ENCODE data around the gene OSBPL10.
"Not testable (repeated sequence)": the region's sequence is repeated elsewhere in the genome, so short reads cannot be mapped to it uniquely, and the experiment has no call there.

The OSBPL10 gene

DNA sequence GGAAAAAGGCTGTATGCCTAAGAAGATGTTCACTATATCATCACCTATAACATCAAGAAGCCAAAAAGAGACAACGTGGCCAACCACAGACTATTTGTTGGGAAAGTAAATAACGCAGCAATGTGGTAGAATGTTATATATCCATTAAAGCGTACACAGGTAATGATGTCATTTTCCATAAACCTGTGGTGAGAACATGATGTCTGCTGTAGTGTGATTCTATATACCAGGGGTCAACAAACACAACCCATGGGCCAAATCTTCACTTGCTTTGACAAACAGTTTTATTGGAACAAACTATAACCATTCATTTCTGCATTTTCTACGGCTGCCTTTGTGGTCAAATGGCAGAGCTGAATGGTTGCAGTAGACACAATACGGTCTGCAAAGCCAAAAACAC is 287.7 kb downstream of the OSBPL10 start:
- DNase-seq, result no peak

DNA sequence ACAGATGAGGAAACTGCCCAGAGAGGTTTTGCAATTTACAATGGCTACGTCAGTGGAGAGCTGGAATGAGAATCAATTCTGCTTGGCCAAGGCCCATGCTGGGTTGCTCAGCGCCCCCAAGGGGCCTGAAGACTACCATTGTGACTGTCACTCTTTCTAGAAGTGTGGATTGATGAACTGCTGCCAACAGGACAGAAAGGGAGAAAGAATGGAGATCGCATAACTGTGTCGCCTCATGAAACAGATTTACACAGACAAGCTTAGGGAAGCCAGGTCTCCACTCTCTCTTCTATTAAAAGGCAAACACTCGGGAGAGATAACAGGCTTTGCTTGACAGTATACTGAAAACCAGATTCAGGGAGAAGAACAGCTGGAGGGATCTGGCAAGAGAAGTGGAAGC is 288.3 kb downstream of the OSBPL10 start:
- no peak for DNase-seq

DNA sequence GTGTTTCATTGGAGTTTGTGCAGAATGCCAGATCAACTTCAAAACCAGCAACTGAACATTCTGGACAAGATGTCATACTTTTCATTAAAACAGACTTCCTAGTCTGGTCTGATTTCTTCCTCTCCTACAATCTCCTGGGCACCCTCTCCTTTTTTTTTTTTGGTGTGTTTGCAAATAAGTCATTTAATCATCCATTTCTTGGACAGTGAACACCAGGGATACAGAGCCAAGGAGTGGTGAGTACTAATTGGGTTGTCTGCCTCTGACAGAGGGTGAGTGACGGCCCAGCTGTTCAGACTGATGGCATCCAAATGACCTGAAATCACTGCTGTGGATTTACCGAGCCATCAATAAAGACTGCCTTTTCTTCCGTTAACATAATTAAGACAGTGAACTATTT is 290.3 kb downstream of the OSBPL10 start:
- DNase-seq, result no peak

DNA sequence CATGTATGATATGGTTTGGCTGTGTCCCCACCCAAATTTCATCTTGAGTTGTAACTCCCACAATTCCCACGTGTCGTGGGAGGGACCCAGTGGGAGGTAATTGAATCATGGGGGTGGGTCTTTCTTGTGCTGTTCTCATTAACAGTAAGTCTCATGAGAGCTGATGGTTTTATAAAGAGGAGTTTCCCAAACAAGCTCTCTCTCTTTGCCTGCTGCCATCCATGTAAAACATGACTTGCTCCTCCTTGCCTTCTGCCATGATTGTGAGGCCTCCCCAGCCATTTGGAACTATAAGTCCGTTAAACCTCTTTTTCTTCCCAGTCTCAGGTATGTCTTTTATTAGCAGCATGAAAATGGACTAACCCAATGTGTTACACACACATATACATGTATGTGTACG is 291.5 kb downstream of the OSBPL10 start:
- not testable (repeated sequence) for DNase-seq

DNA sequence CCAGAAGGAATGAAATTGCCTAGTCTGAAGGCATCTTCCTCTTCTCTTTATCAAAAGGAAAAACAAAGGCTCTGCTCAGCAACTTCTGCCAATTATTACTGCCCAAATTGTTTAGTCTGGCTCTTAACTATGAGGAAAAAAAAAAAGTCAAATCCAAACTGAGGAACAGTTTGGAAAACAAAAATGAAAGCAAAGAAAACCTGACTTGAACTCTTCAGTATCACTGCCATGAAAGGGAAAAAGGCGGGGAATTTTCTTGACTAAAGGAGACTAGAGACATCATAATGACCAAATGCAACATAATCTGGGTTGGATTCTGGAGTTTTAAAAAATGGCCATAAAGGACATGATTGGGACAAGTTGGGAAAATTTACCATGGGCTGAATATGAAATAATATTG is 292.1 kb downstream of the OSBPL10 start:
- no peak for DNase-seq

DNA sequence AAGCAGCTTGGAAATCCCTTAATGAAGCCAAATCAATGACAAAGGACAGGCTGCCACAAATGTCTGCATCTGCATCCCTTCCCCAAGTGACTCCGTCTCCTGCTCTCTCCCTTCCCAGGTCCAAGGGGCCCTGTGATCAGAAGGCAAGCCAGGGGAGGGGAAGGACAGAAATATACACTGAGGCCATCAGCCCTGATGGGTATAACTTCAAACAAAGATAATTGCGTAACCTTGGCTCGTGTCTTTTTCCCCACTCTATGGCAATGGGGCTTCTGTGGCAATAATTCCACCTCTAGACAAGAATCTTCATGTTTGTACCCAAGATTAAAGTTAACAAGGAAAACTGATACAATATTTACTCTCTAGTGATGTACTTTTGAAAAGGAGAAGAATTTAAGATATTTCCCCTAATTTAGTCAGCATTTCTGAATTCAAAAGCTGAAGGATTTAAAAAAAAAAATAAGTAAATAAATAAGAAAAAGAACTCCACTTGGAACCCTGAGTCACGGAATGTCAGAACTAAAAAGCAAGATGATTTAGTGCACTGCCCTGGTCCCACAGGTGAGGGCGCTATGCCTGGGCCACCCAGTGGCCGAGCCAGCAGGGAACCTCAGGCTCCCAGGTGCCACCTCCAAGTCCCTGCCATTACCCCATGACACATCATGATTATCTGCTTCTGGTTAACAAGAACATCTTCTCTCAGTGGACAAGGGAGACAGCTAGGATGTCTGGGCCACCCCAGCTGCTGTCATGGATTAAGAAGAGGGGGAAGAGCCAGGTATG is 293.9 kb downstream of the OSBPL10 start:
- DNase-seq, result no peak

DNA sequence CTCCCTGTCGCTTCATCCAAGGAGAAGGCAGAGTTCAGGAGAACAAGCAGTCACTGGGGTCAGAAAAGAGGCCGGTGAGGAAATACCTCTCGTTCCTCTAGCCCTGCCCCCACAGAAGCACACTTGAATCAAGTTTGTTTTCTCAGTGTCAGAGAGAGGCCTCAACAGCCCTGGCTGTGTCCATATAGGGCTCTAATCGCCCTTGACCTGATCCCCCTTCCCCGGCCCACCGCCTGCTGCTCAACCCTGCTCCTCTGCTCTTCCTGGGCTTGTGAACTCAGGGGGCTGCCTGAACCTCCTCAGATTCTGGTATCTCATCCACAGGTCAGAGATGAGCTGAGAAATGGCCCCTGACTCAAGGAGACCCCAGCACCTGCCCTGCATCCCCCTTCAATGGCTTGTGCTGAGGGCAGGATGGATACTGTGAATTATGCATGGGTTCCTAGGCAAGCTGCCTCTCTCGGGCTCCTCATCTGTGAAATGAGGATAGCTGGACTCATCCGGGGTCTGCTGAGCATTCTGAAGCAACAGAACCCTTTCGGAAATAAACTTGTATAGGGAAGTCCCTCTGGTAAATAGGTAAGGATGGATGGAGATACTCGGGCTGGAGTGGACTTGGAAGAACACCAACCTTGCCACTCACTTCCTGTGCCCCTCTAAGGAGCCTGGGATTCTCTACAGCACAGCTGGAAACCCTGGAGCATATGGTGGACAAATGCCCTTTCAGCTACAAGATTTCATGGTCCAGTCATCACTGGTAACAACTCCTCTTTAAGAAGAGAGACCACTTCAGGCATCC is 300.8 kb downstream of the OSBPL10 start:
- DNase-seq, result no peak

DNA sequence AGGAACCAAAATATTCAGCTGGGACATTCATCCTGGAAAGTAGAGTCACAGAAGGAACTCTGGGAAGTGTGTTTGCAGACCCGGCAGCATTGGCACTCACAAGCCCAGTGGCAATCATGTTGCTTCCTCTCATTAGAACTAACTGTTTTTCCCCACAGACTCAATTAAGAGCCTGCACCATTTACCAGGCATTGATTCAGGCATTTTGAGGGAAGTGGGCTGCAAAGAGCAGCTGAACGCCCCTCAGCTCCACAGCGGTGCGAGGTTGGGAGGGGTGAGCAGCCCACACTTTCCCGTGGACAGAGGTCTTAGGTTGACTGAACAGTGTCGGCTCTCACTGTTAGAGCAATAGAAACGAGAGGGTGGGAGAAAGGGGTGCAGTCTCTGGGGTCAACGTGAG is 304.5 kb downstream of the OSBPL10 start:
- DNase-seq, result no peak

DNA sequence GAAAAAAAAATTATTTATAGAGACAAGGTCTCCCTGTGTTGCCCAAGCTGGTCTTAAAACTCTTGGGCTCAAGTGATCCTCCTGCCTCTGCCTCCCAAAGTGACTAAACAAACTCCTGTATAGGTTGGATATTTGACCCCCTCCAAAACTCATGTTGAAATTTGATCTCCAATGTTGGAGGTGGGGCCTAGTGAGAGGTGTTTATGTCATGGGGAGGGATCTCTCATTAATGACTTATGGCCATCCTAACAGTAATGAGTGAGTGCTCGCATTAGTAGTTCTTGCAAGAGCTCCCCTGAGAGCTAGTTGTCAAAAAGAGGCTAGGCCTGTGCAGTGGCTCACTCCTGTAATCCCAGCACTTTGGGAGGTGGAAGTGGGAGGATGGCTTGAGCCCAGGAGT is 307.1 kb downstream of the OSBPL10 start:
- DNase-seq, result no peak

DNA sequence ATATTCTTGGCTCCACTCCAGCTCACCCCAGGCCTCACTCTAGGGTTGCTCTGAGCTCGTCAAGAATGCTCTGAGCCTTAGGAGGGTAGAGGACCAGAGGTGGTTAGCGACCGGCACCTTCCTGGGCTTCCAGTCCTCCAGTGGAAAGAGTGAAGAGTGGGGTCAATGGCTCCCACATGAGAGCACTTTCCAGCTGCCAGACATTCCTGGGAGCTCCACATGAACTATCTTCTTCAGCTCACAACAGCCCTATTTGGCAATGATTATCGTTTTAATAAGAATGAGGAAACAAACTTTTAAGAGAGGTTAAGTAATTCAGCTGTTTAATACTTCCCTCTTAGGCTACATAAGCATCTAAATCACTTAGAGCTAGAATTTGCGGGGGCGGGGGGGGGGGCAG is 309.1 kb downstream of the OSBPL10 start:
- no peak for DNase-seq

DNA sequence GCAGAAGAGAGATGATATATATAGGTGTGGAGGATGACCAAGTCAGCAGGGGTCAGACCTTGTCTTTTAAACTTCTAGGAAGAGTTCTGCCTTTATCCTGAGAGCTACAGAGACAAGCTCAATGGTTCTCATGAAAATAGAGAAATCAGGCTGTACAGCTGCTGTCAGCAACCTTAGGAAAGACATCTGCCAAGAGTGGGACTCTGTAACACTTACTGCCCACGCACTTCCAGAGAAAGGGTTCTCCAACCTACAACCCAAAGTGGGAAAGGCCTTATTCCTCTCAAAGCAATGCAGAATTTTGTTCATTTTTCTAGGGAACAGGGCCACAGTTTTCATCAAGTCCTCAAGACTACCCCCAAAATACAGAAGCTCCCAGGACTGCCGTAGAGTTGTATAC is 309.6 kb downstream of the OSBPL10 start:
- no peak for DNase-seq

DNA sequence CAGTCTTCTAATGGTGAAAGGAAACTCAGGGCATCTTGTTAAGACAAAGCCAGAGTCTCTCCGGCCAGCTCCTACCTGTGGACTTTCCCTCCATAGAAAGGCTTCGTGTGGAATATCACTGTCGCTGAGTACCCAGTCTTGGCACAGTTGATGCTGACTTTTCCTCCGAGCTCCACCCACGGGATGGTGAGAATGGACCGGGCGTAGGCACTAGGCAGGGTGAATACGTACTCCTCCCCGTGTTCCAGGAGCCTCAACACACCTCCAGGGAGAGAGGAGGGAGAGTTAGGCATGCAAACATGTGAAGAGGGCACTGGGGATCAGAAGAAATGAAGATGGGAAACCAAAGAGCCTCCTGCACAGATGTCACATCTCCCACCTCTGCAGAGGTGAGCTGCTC is 310.3 kb downstream of the OSBPL10 start:
- DNase-seq, result no peak

DNA sequence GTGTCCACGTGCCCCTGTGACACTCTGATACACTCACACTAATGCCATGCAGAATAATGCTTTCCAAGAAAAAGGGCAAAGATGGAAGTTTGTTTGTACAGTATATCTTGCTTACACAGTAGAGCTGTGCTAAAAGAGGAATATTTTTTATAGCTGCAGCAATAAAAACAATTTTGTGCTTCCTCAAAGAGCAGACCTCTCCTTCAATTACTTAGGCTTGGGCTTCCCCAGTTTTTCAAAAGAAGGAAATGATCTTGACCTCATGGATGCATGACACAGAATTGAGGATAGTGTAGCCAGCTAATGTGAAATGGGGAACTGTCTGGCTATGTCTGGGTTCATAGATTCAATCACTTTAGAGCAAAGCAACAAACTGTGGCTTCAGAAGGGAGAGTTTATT is 310.9 kb downstream of the OSBPL10 start:
- DNase-seq, result no peak

DNA sequence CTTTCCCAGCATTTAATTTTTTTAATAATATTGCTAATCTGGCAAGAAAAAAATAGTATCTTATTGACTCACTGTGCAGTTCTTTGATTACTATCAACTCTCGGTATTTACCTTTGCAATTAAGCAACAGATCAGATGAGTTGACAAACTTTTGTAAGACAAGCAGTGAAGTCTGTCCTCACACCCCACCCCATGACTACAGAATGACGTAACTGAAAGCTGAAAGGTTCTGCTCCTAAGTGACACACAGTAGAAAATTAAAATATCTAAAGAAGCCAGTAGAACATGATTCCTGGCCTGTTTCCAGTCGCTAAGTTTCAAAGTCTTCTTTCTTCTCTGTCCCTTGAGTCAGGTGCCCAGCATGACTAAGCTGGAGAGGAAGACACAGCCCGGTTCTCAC is 312.8 kb downstream of the OSBPL10 start:
- no peak for DNase-seq

DNA sequence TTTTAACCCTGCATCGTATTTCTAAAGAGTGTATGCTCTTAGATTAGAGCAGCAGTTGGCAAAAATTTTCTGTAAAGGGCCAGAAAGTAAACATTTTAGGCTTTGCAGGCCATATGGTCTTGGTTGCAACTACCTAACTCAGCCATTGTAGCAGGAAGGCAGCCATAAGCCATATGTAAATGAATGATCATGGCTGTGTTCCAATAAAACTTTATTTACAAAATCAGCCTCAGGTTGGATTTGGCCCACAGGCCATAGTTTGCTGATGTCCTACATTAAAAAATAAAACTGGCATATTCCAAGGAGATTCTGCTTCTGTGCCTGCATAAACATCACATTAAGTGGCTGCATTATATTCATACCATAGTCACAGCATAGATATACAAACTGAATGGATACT is 313.5 kb downstream of the OSBPL10 start:
- no peak for DNase-seq

DNA sequence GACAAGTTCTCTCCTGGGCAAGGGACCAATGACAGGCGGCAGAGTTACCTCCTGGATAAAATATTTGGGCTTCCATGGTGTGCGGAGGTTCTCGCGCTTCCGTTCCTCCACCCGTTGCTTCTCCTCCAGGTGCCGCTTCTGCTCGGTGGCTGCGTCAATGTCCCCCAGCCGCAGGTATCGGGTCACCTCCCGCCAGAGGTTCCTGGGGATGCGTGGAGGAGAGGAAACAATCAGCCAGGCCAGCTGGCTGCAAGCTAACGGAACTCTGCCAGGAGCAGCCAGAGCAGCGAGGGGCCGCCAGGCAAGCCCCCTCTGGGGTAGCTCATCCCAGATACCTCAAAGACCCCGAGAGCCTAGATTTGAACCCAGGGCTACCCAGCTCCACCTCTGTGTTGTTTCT is 317.0 kb downstream of the OSBPL10 start:
- no peak for DNase-seq

DNA sequence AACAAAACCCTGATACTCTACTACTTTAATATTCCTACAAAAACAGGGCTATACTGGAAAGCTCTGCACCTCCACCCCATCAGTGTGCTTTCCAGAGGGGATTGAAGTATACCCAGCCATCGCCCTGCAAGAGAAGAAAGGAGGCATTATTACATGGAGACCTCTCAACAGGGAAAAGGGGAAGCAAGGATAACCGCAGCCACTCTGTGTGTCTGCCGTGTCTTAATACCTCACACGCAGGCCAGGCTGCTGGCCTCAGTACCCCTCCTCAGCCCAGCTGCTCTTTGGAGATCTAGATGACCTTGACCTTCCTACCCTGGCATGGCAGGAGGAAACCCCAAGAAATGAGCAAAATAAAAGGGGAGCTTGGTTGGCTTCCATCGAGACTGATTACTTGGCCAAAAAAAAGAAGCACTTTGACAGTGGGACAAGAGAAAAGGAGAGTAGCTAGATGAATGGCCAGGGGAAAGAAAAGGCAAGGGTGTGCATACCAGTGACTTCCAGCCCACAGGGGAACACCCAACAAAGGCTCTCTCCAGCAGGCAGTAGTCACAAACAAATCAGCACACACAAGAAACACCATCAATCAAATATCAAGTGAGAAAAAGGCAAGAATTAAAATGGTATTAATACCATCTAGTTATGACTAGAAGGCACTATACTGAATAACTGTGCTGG is 318.9 kb downstream of the OSBPL10 start:
- no peak for DNase-seq

DNA sequence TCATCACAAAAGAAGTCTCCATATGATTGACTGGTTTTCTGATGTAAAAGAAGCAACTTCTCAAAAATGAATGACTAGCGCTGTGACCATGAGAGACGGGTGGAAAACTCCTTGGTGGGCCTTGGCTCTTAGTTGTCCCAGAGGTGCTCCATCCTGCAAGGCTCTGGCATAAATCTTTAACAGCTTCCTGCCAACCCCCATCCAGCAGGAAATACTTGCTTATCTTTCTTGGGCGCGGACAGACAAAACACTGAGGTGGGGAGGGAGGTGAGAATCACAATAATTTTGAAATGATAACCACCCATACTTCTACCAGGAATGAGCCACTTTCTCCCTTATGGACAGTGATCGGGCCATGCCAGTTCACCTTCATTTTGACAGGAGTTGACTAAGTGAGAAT is 319.8 kb downstream of the OSBPL10 start:
- no peak for DNase-seq

DNA sequence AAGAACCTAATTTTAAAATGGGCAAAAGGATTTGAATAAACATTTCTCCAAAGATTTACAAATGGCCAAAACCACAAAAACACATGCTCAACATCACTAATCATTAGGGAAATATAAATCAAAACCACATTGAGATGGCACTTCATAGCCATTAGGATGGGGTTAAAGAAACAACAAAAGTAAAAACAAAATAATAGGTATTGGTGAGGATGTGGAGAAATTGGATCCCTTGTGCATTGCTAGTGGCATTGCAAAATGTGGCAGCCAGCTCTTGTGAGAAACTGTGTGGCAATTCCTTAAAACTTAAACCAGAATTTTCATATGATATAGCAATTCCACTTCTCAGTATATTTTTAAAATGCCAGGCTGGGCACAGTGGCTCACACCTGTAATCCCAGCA is 321.8 kb downstream of the OSBPL10 start:
- no peak for DNase-seq

DNA sequence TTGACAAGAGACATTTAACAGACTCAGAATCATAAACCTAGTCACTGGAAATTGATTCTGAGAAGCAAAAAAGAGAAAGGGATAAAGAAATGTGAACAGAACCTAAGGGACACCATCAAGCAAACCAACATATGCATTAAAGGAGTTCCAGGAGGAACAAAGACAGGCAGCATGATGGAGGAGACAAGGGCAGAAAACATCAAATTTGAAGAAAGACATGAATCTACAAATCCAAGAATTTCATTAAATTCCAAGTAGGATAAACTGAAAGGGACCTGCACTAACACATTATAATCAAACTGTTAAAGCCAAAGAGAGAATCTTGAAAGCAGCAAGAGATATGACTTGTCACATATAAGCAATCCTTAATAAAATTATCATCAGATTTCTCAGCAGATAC is 326.1 kb downstream of the OSBPL10 start:
- DNase-seq, result no peak

DNA sequence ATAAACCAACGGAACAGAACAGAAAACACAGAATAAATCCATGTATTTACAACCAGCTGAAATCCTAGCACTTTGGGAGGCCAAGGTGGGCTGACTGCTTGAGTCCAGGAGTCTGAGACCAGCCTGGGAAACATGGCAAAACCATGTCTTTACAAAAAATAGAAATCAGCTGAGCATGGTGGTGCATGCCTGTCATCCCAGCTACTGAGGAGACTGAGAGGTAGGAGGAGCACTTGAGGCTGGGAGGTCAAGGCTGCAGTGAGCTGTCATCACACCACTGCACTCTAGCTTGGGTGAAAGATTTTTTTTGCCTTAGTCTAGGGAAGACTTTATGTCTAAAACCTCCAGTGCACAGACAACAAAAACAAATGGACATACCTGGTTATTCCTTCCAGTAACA is 327.6 kb downstream of the OSBPL10 start:
- no peak for DNase-seq

DNA sequence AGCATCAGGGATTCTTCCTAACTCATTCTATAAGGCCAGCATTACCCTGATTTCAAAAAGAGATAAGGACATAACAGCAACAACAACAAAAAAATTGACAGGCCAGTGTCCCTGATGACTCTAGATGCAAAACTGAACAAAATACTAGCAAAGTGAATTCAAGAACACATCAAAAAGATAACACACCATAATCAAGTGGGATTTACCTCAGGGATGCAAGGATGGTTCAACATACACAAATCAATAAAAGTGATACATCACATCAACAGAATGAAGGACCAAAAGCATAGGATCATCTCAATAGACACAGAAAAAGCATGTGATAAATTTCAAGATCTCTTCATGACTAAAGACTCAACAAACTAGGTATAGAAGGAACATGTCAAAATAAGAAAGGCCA is 328.8 kb downstream of the OSBPL10 start:
- no peak for DNase-seq

DNA sequence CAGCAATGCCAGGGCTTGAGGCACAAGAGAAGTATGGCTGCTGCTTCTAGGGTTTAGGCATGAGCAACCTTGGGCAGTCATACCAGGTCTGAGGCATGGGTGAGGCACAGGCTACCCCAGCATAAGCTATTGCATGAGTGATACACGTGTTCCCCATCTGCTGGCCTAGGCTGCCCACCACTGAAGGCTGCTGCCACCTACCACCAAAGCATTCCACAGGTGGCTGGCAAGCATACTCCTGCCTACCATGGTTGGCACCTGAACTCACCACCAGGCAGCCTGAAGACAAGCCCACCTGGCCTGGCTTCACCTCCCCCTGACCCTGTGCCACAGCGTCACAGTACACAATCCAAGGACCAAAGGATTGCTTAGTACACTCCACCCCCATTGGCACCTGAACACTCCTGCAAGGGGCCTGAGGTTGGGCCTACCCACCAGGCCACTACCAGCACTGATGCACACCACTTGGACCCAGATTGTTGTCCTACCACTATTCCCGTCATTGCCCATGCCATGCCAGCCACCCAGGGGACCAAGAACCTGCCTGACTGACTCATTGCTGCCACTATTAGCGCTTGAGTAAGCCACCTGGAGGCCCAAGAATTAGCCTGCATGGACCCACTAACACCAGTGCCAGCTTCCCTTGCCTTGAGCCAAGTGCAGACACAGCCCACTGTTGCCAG is 332.6 kb downstream of the OSBPL10 start:
- no peak for DNase-seq

Data from NCI-H524 (cell line).